Neural cell (in vitro differentiated cells): ENCODE measurements around the gene TXNDC17. TPM values are rescaled to one million over a fixed set of nuclear protein-coding genes. Genes with fewer than 3 reads are reported as not detected.
"Not testable (repeated sequence)": the region's sequence is repeated elsewhere in the genome, so short reads cannot be mapped to it uniquely, and the experiment has no call there.

Experiments used
- H2AFZ ChIP-seq: fragments of 200-600, 300-800 bp; sonication (generic), shearing (Covaris generic); 2 replicates; pipeline ENCODE4 v1.6.0; 2014; ENCODE audit warnings: low read depth, mild to moderate bottlenecking, antibody characterized with exemption, low read length, moderate library complexity
- H3F3A ChIP-seq: fragments of 200-600 bp; shearing (Covaris generic); 2 replicates; pipeline ENCODE4 v1.6.1; 2016; ENCODE audit warnings: mild to moderate bottlenecking, moderate library complexity, mixed read lengths, antibody characterized with exemption, low read length; ENCODE audit not compliant: insufficient read depth, poor library complexity, severe bottlenecking
- H3K27ac ChIP-seq: fragments of 200-600, 300-800 bp; sonication (generic), shearing (Covaris generic); 2 replicates; pipeline ENCODE4 v1.5.1; 2014; ENCODE audit warnings: mild to moderate bottlenecking, low read length, moderate library complexity
- H3K27me3 ChIP-seq: fragments of 300-800, 200-600 bp; sonication (generic), shearing (Covaris generic); 2 replicates; pipeline ENCODE4 v1.6.0; 2014; ENCODE audit warnings: mild to moderate bottlenecking, low read depth, low read length, moderate library complexity; ENCODE audit not compliant: insufficient read depth
- H3K36me3 ChIP-seq: fragments of 300-800, 200-600 bp; sonication (generic), shearing (Covaris generic); 2 replicates; pipeline ENCODE4 v1.5.1; 2014; ENCODE audit warnings: mild to moderate bottlenecking, antibody characterized with exemption, low read length, moderate library complexity; ENCODE audit not compliant: insufficient read depth
- H3K4me2 ChIP-seq: fragments of 300-800, 200-600 bp; sonication (generic), shearing (Covaris generic); 2 replicates; pipeline ENCODE4 v1.6.0; 2014; ENCODE audit warnings: mild to moderate bottlenecking, low read length
- H3K4me3 ChIP-seq: fragments of 300-800, 200-600 bp; sonication (generic), shearing (Covaris generic); 2 replicates; pipeline ENCODE4 v1.5.1; 2014; ENCODE audit warnings: mild to moderate bottlenecking, low read length, moderate library complexity
- H3K79me2 ChIP-seq: fragments of 200-600 bp; shearing (Covaris generic); replicated peaks from 2 replicates; pipeline ENCODE4 v1.6.0; 2014; ENCODE audit warnings: mild to moderate bottlenecking, low read length, moderate library complexity; ENCODE audit not compliant: insufficient read depth
- H3K9ac ChIP-seq: fragments of 300-800, 200-600 bp; sonication (generic), shearing (Covaris generic); 2 replicates; pipeline ENCODE4 v1.6.1; 2016; ENCODE audit warnings: mild to moderate bottlenecking, low read length, mixed read lengths
- H3K9me2 ChIP-seq: fragments of 200-600 bp; shearing (Covaris generic); 2 replicates; pipeline ENCODE4 v1.6.1; 2016; ENCODE audit warnings: mild to moderate bottlenecking, low read length, mixed read lengths; ENCODE audit not compliant: insufficient read depth
- H3K9me3 ChIP-seq: fragments of 200-600, 300-800 bp; sonication (generic), shearing (Covaris generic); 2 replicates; pipeline ENCODE4 v1.6.1; 2016; ENCODE audit warnings: mild to moderate bottlenecking, mixed run types, low read length, moderate library complexity, mixed read lengths
- H4K20me1 ChIP-seq: fragments of 200-600 bp; shearing (Covaris generic); 2 replicates; pipeline ENCODE4 v1.6.1; 2016; ENCODE audit warnings: mild to moderate bottlenecking, mixed run types; ENCODE audit not compliant: insufficient read depth
- CTCF ChIP-seq: fragments of 450-650 bp; IDR thresholded peaks from 2 replicates; pipeline ENCODE4 v1.5.1; 2014; ENCODE audit warnings: antibody characterized with exemption, mild to moderate bottlenecking, moderate library complexity; ENCODE audit not compliant: poor library complexity, severe bottlenecking
- EZH2 ChIP-seq: fragments of 200-600, 300-800 bp; shearing (Covaris generic), sonication (generic); IDR thresholded peaks from 2 replicates; pipeline ENCODE4 v1.6.1; 2014; ENCODE audit warnings: antibody characterized with exemption, low read length, borderline replicate concordance, mild to moderate bottlenecking; ENCODE audit not compliant: insufficient read depth, poor library complexity, severe bottlenecking
- MXI1 ChIP-seq: fragments of 450-650 bp; conservative IDR thresholded peaks from 2 replicates; pipeline ENCODE4 v1.6.1; 2014; ENCODE audit warnings: antibody characterized with exemption, mild to moderate bottlenecking; ENCODE audit not compliant: poor library complexity, severe bottlenecking
- RAD21 ChIP-seq: fragments of 450-650 bp; conservative IDR thresholded peaks from 2 replicates; pipeline ENCODE4 v1.6.1; 2014; ENCODE audit warnings: antibody characterized with exemption, mild to moderate bottlenecking, moderate library complexity
- REST ChIP-seq: IDR thresholded peaks from 2 replicates; pipeline ENCODE4 v1.6.1; 2012; ENCODE audit warnings: borderline replicate concordance
- SMC3 ChIP-seq: fragments of 450-650 bp; conservative IDR thresholded peaks from 2 replicates; pipeline ENCODE4 v1.6.1; 2014; ENCODE audit warnings: antibody characterized with exemption, mild to moderate bottlenecking, moderate library complexity; ENCODE audit not compliant: poor library complexity
- TAF1 ChIP-seq: IDR thresholded peaks from 2 replicates; pipeline ENCODE4 v1.6.1; 2012; ENCODE audit warnings: low read depth
- polyA plus RNA-seq: library from polyadenylated mRNA; depleted of rRNA; stranded (reverse); fragments of >200 nt; gene quantifications from 2 replicates; pipeline ENCODE4 v1.2.3, GENCODE V29; 2014

TXNDC17 gene
- polyA plus RNA-seq, 1 donor from 2014 or later = 216 TPM

GRCh38 chr17:6656797-6657632 is 16.2 kb downstream of the TXNDC17 start:
- not testable (repeated sequence) for H3K4me2 ChIP-seq, H4K20me1 ChIP-seq, H3K9me2 ChIP-seq, H3K79me2 ChIP-seq, H3K36me3 ChIP-seq, H3K27ac ChIP-seq, H3F3A ChIP-seq, H3K9me3 ChIP-seq, H2AFZ ChIP-seq
- Histone ChIP-seq H3K9ac (peak overlapping the region; percentile 42), H3K27me3 (peaks cover 38% of the 10 kb centered on the region), H3K4me3 (peak overlapping the region; percentile 60)
- TF ChIP-seq CTCF = peak; percentile 16

- Histone ChIP-seq H3K27me3 (peaks cover 38% of the 10 kb centered on the region), H3K9ac (peak overlapping the region; percentile 42), H3K79me2 (no peaks in the 10 kb centered on the region), H3F3A (no peaks in the 10 kb centered on the region), H3K4me3 (peak overlapping the region; percentile 60), H3K9me2 (no peaks in the 10 kb centered on the region), H3K4me2 (no peak overlapping the region), H4K20me1 (no peaks in the 10 kb centered on the region), H2AFZ (no peak overlapping the region), H3K27ac (no peak overlapping the region), H3K9me3 (no peaks in the 10 kb centered on the region), H3K36me3 (no peaks in the 10 kb centered on the region)
- TF ChIP-seq REST = no peak
- no peak for TF ChIP-seq MXI1
- TF ChIP-seq RAD21 = no peak
- no peak for TF ChIP-seq TAF1
- TF ChIP-seq SMC3 = no peak
- no peak for TF ChIP-seq CTCF
- no peak for TF ChIP-seq EZH2
Observed at GRCh38 chr17:6657633-6658287, 16.9 kb downstream of the TXNDC17 start.

GRCh38 chr17:6658411-6658810 is 17.6 kb downstream of the TXNDC17 start:
- H3K4me2 ChIP-seq, H3K79me2 ChIP-seq, H3K9ac ChIP-seq, H4K20me1 ChIP-seq, H3K9me3 ChIP-seq, H2AFZ ChIP-seq, H3K36me3 ChIP-seq, H3K4me3 ChIP-seq, H3F3A ChIP-seq, H3K27ac ChIP-seq, H3K9me2 ChIP-seq: not testable (repeated sequence)
- peaks cover 36% of the 10 kb centered on the region for H3K27me3 ChIP-seq
